Uterus (tissue), 4 donors: ENCODE measurements around the gene ZNF785. TPM values are rescaled to one million over a fixed set of nuclear protein-coding genes. Genes with fewer than 3 reads are reported as not detected.
A peak's percentile ranks its signal among the peaks of the same experiment; 100 is the strongest.
"Not testable (repeated sequence)": the region's sequence is repeated elsewhere in the genome, so short reads cannot be mapped to it uniquely, and the experiment has no call there.

ENCODE experiments used
- DNase-seq, 2 donors: peaks; one replicate each; pipeline ENCODE4 v3.0.0-alpha.2; 2019 to 2020
- H3K27ac ChIP-seq, 2 donors: fragments of 200-600 bp; sonication (generic); 1 replicate in 1 of 2; 2 replicates in 1 of 2; pipeline ENCODE4 v1.5.1; 2016 to 2018
- H3K27me3 ChIP-seq, 2 donors: fragments of 200-600 bp; sonication (generic); one replicate each; pipeline ENCODE4 v1.5.1; 2018 to 2019; ENCODE audit warnings: control low read depth in 1 of 2
- H3K36me3 ChIP-seq, 2 donors: fragments of 200-600 bp; sonication (generic); one replicate each; pipeline ENCODE4 v1.5.1; 2019; ENCODE audit warnings: control low read depth in 1 of 2
- H3K4me1 ChIP-seq, 2 donors: fragments of 200-600 bp; sonication (generic); one replicate each; pipeline ENCODE4 v1.5.1; 2018 to 2019; ENCODE audit warnings: control low read depth in 1 of 2
- H3K4me3 ChIP-seq, 2 donors: fragments of 200-600 bp; sonication (generic); 1 replicate in 1 of 2; 2 replicates in 1 of 2; pipeline ENCODE4 v1.5.1; 2018 to 2019; ENCODE audit warnings: mild to moderate bottlenecking in 1 of 2
- H3K9me3 ChIP-seq, 2 donors: fragments of 200-600 bp; sonication (generic); one replicate each; pipeline ENCODE4 v1.5.1; 2019; ENCODE audit warnings: control low read depth in 1 of 2
- POLR2A ChIP-seq, 2 donors: fragments of 450-650 bp; IDR thresholded peaks; one replicate each; pipeline ENCODE4 v1.6.1; 2016; ENCODE audit warnings: antibody characterized with exemption in 2 of 2, mild to moderate bottlenecking in 1 of 2, moderate library complexity in 1 of 2
- intact Hi-C: fragments of 100-400 bp; cut with DNase I; formaldehyde crosslinking; loops from one replicate; pipeline ENCODE4 v1.15.1; 2023; ENCODE audit warnings: low total_unique reads
- total RNA-seq, 4 donors: library from RNA; depleted of rRNA in 3 of 4; stranded (reverse); fragments of >200 nt in 3 of 4; gene quantifications; one replicate each; pipeline versions ENCODE4 v1.1.0 to v1.2.4, GENCODE V29; 2014 to 2023
- TF ChIP-seq, protein P1 (sequence below), 4 experiments: fragments of 200-600 bp in 2 of 4; fragments of 450-650 bp in 2 of 4; sonication (generic) in 2 of 4; IDR thresholded peaks; one replicate each; pipeline ENCODE4 v1.5.1; 2016 to 2019; ENCODE audit warnings: antibody characterized with exemption in 4 of 4, mild to moderate bottlenecking in 2 of 4, moderate library complexity in 1 of 4
- donor health status: DM: yes; HTN: yes; CAD: no.

ZNF785 gene
- total RNA-seq, result 10 to 100 TPM in 2 of 4 donors, 1 to 10 TPM in 2; 6.8 to 37.4 (median 15.2) TPM

DNA sequence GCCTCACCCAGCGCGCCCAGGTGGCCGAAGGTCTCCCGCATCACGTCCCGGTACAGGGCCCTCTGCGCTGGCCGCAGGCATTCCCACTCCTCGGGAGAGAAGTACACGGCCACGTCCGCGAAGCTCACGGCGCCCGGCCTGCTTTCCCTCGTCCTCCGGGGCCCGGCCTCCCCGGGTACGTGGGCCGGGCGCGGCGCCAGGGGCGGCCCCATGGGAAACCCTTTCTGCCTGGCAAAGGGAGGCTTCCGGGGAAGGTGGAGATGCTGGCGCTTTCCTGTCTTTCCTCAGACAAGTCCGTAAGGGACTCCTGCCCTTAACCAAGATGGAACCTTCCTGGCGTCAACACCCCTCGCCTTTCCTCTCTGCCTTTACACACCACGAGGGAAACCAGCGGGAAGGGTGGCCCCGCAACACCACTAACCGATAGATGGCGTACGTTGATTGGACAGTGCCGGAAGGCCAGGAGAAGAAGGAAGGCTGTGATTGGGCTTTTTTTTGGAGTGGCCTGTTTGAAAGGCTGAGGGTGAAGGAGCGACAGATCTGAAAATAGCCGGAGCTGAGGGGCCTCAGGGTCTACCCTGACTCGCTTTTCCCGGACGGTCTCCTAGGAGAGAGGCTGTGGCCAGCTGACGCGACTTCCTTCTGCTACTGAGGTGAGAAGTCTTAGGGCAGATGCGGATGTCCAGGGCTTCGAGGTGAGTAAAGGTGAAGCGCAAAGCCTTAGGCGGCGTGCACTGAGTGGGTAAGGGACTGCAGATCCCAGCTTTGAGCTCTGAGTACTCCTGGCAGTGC is at the start of gene ZNF785:
TSS of gene ZNF785 (minus strand) at position 298 of the 792 bp plus-strand sequence. CDS start at position 212, 86 bp downstream.
- intact Hi-C loops, result no loop called here
- peaks cover 0 to 4% of the 10 kb centered on the region in 2 donors for H3K4me1 ChIP-seq
- TF ChIP-seq, protein P1, sequence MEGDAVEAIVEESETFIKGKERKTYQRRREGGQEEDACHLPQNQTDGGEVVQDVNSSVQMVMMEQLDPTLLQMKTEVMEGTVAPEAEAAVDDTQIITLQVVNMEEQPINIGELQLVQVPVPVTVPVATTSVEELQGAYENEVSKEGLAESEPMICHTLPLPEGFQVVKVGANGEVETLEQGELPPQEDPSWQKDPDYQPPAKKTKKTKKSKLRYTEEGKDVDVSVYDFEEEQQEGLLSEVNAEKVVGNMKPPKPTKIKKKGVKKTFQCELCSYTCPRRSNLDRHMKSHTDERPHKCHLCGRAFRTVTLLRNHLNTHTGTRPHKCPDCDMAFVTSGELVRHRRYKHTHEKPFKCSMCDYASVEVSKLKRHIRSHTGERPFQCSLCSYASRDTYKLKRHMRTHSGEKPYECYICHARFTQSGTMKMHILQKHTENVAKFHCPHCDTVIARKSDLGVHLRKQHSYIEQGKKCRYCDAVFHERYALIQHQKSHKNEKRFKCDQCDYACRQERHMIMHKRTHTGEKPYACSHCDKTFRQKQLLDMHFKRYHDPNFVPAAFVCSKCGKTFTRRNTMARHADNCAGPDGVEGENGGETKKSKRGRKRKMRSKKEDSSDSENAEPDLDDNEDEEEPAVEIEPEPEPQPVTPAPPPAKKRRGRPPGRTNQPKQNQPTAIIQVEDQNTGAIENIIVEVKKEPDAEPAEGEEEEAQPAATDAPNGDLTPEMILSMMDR (IDR thresholded peaks at IDR 0.05), result peak in 3 of 4 experiments; percentile 16 to 51 (median 50)
- peak; percentile 36 to 45 for TF ChIP-seq POLR2A (IDR thresholded peaks at IDR 0.05)

DNA sequence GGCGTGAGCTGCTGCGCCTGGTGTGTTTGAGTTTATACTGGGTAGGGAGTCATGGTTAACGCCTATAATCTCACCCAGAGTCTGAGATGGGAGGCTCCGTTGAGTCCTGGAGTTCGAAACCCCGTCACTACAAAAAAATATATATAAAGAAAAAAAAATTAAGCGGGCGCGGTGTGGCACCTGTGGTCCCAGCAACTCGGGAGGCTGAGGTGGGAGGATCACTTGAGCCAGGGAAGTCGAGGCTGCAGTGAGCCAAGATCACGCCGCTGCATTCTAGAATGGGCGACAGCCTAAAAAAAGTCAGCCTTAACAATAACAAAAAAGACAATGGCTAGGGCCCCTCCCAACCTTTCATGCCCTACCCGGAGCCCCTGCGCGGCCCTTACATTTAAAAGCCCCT is 48.0 kb upstream of the ZNF785 start:
- TF ChIP-seq, protein P1 (IDR thresholded peaks at IDR 0.05), result no peak
- TF ChIP-seq POLR2A (IDR thresholded peaks at IDR 0.05), result no peak
- peak overlapping the region; percentile 79 to 84 for H3K27ac ChIP-seq
- H3K9me3 ChIP-seq, result no peaks in the 10 kb centered on the region
- intact Hi-C loops, result no loop called here
- peak overlapping the region; percentile 49 to 50 for H3K4me3 ChIP-seq
- H3K27me3 ChIP-seq, result no peaks in the 10 kb centered on the region
- H3K36me3 ChIP-seq, result no peaks in the 10 kb centered on the region
- no peaks in the 10 kb centered on the region for H3K4me1 ChIP-seq
- no peak for DNase-seq

More for the DNA sequence above, at the start of gene ZNF785:
- DNase-seq, result peak; percentile 96 to 99
- Histone ChIP-seq H3K9me3 (no peaks in the 10 kb centered on the region), H3K36me3 (no peaks in the 10 kb centered on the region), H3K4me3 (peak within 1 kb of the TSS; percentile 59 to 79), H3K27me3 (no peaks in the 10 kb centered on the region), H3K27ac (peak within 1 kb of the TSS; percentile 76 to 93)

DNA sequence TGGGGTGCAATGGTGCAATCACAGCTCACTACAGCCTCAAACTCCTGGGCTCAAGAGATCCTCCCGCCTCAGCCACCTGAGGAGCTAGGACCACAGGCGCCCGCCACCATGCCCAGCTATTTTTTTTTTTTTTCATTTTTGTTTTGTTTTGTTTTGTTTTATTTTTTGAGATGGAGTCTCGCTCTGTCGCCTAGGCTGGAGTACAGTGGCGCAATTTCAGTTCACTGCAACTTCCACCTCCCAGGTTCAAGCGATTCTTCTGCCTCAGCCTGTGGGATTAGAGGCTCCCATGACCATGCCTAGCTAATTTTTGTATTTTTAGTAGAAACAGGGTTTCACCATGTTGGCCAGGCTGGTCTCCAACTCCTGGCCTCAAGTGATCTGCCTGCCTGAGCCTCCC is 47.0 kb upstream of the ZNF785 start:
- DNase-seq, intact Hi-C loops, H3K36me3 ChIP-seq: not testable (repeated sequence)

DNA sequence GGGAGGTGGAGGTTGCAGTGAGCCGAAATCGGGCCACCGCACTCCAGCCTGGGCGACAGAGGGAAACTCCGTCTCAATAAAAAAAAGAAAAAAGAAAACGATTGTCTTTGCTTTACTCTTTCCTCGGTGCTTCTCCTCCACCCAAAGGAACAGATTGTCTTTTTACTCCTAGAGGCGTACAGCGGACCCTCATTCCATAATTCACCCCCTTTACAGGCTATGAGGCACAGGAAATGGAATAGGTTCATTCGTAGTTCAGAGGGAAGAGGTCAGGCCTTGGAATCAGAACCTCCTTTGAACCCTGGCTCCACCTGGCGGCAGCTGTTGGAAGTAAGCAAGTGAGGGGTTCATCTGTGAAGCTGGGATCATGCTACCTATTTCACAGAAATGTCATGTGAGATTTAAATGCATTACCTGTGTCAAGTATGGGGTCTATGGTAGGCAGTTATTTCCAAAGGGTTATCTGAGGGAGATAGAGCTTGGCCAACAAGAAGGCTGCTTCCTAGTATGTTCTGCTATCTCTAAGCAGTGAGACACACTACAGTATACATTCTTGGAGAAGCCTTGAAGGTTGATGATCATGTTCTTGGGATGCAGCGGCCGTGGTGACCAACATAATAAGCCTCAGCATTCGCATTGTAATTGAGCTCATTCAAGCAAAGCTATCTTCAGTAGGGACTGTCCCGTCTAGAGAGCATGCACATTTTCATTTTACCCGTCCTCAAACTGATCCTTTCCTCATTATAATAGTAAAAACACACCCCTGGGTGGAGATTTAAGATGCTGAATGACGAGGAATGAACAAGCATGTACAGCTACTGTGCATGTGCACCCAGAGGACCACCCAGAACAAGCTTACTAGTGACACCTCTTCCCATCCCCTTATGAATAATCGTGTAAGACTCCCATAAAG is 43.4 kb upstream of the ZNF785 start:
- TF ChIP-seq, protein P1 (IDR thresholded peaks at IDR 0.05), result peak; percentile 74 to 86 (median 84)
- no peak for TF ChIP-seq POLR2A (IDR thresholded peaks at IDR 0.05)
- no peak overlapping the region for H3K4me3 ChIP-seq
- DNase-seq, result peak; percentile 81 to 83
- intact Hi-C loops, result no loop called here
- H3K9me3 ChIP-seq, result no peaks in the 10 kb centered on the region
- no peaks in the 10 kb centered on the region for H3K36me3 ChIP-seq
- H3K4me1 ChIP-seq, result no peaks in the 10 kb centered on the region
- H3K27ac ChIP-seq, result peak overlapping the region; percentile 20 to 51
- H3K27me3 ChIP-seq, result no peaks in the 10 kb centered on the region

More for the DNA sequence above, 47.0 kb upstream of the ZNF785 start:
- not testable (repeated sequence) for H3K27me3 ChIP-seq, H3K4me1 ChIP-seq, H3K9me3 ChIP-seq, H3K27ac ChIP-seq, H3K4me3 ChIP-seq

DNA sequence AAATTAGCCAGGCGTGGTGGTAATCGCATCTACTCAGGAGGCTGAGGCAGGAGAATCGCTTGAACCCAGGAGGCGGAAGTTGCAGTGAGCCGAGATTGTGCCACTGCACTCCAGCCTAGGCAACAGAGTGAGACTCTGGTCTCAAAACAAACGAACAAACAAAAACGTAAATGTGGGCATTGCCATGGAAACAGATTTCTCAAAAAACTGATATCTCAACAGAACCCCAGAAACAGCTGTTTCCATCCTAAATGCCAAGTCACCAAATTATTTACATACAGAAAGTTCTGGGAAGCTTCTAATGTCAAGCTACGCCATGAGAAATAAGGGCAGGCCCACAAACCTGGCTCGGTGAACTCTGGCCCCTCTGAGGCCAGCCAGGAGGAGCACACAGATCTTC is 40.7 kb upstream of the ZNF785 start:
- intact Hi-C loops, result no loop called here

More for the DNA sequence above, 40.7 kb upstream of the ZNF785 start:
- Histone ChIP-seq H3K27me3 (no peaks in the 10 kb centered on the region), H3K4me3 (no peak overlapping the region), H3K9me3 (no peaks in the 10 kb centered on the region), H3K36me3 (no peaks in the 10 kb centered on the region), H3K4me1 (no peaks in the 10 kb centered on the region), H3K27ac (no peak overlapping the region)
- DNase-seq, result no peak
- no peak for TF ChIP-seq POLR2A (IDR thresholded peaks at IDR 0.05)
- TF ChIP-seq, protein P1 (IDR thresholded peaks at IDR 0.05), result no peak
